NCI-H1436 (cell line): ENCODE measurements around the gene SWSAP1.
A peak's percentile ranks its signal among the peaks of the same experiment; 100 is the strongest.

Source experiments
- DNase-seq: peaks from one replicate; lab custom pipeline; 2025; lab: John Stamatoyannopoulos, UW

The SWSAP1 gene

DNA sequence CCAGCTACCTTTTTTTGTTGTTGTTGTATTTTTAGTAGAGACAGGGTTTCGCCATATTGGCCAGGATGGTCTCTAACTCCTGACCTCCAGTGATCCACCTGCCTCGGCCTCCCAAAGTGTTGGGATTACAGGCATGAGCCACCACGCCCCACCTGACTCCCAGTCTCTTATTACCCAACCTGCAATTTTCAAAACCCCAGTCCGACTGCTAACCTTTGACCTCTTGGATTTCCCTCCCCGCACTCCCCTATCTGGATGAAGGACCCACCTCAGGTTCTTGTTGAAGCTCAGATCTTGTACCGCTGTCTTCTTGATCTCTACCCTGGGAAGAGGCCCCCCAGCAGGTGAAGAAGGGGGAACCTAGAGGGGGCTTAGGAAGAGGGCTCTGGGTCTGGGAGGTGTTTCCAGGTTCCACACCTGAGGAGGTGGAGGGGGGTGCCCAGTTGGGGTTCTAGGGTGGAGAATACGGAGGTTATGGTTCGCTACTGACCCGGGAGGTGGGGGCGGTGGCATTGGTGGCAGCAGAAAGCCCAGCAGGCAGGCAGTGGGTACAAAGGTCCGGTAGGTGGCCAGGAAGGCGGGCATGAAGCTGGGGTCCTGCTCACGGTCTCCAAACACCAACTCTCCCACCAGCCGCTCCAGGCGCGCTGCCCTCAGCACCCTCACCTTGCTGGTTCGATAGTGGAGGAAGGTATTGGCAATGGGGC lies 42.0 kb downstream of the SWSAP1 start:
- no peak for DNase-seq

DNA sequence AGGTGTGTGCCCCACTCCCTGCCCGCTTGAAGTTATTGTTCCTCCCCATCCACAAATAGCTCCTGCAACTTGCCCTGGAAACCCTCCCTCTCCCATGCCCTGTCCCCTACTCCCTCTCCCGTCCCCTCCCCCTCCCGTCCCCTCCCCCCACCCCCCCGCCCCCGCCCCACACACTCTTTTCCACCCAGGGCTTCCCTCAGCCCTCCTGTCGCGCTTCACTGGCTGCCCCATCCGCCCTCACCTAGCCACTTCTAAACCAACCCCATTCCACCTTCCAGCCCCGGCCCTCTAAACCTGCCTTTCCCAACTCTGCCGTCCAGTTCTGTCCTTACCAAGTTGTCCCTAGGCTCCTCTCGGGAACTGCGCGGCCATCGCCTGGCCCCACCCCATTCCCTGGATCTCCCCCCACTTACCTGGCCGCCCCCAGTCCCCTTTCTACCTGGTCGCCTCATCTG lies 43.7 kb downstream of the SWSAP1 start:
- DNase-seq = no peak

DNA sequence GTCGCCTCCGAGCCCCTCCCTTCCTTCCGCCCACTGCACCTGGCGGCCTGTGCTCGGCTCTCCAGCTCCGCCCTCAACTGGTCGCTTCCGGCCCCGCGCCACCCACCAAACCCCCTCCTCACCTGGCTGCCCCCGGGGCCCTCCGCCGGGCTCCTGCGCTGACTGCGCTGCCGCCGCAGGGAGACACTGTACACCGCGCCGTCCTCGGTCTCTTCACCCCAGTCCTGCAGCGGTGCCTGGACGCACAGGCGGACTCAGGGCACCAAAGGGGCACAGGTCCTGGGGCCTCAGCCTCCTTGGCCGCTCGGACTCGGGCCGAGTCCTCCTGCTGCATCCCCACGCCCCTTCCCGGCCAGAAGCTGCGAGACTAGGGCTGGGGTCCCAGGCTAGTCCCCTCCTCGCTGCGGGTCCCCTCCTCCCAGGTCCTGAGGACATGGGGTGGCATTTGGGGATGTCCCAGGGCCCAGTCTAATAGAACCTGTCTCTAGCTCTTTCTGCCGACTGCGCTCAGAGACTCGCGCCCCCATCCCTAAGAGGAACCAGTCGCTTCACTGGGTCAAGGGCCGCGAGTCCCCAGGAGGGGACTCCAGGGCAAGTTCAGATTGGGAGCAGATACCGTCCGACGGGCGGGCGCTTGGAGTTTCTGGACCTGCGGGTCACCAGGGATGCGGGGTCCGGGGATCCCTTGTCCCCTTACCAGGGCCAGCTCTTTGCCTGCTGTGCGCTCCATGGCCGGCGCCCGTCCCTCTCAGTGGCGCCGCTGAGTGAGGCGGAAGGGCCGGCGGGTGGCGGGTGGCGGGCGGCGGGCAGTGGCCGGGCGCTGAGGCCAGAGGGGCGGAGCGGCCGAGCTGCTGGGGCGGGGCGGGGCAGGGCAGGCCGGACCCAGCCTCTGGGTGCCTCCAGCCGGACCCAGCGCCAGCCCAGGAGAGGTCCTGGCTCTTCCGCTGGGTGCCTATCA lies 44.4 kb downstream of the SWSAP1 start, which contains the start of gene RGL3:
RGL3 (minus strand) TSS at position 766 of the 958 bp plus-strand sequence; CDS start at position 730, 36 bp downstream.
- DNase-seq = peak; percentile 69

DNA sequence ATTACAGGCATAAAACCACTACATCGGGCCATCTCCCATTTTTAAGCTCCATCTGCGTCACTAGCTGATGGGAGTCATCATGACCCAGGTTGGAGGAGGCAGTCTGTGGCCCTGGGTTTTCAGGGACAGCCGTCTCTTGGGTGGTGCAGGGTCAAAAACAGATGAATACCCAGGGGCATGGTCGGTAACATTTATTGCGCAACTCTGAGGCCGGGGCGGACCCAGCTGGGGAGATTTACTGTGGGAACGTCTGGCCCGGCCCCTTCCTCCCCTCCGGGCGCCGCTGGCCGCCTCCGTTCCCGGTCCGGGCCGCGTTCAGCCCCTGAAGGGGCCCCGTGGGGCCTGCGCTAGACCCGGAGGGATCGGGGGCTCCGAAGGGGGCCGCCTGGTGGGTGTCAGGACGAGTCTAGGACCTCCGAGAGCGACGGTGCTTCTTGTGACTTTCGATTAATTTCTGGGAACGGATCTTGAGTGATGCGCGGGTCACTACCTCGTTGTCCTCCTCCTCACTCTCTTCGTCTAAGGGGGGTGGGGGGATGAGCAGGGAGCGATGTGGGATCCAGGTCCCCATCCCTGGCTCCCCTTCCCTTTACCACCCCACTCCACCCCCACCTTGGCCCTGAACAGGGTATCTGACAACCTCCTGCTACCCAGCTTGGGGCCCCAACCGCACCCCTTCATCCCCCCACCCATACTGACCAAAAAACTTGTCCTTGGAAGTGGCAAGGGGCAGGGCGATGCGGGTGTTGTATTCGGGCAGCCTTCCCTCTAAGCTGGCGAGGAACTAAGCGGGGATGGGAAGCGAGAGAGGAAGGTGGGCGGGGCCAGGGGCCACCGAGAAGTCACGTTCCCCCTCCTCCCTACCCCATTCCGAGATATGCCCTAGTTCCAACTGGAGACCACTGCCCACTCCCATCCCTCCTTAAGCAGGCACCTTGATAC lies 46.2 kb downstream of the SWSAP1 start:
- DNase-seq = no peak

DNA sequence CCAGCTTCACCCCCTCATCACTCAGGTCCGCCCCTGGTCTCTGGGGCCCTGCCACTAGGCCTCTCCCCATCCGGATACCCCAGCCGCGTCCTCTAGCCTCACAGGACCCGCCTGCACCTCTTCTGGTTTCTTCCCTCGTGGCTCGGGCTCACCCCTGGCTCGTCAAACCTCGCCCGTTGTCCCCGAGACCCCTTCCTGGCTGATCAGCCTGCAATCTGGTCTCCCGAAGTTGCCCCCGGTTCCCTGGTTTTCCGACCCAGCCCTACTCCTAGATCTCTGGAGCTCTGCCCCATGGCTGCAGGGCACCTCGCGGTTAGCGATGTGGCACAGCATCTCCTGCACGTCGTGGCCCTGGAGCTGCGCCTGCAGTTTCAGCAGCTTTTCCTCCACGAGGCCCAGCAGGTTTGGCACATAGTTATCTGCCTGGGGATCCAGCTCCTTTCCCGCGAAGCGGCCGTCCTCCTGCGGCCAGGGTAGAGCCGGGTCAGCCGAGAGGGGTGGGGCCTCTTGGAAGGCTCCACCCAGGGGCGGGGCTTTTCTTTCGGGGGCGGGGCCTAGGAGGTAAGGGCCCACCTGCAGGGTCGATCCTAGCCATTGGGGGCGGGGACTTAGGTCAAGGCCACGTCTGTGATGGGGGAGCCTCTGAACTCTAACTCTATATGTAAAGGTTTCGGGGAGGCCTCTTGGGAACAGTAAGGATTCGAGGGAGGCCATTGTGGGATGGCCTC lies 47.1 kb downstream of the SWSAP1 start:
- no peak for DNase-seq

DNA sequence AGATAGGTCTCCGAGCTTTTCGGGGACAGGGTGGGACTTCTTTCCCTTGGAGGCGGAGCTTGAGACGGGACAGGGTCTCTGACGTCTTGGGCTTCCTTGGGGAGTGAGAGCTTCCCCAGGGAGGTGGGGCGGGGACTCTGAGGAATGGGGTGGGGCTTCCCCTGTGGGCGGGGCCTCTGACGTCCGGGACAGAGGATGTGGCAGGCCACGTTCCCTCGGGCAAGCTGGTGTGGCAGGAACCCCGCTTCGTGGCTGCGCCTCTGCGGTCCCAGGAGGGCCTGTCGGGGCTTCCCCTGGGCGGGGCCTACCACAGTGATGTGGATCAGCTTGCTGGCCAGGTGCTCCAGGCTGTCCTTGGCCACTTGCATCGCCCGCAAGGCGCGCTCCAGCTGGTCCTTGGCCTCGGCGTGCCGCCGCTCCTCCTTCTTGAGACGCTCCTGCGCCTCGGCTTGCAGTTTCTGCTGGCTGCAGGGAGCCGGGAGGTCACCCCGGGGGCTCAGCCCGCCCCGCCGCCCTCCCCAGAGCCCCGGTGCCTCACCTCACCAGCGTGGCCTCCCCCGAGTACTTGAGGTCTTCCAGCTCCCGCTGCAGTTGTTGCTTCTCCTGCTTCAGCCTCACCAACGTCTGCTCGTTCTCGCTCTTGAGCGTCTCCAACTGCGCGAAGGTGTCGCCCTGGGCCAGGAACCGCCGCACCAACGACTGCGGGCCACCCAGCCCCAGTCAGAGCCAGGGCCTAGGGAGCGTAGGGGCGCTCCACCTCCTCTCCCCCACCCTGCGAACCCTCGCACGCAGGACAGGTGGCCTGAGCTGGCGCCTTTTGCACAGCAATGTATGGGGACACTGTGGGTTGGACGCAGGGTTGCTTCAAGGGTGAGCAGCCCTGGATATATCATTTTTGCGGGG lies 47.9 kb downstream of the SWSAP1 start:
- peak; percentile 38 for DNase-seq

DNA sequence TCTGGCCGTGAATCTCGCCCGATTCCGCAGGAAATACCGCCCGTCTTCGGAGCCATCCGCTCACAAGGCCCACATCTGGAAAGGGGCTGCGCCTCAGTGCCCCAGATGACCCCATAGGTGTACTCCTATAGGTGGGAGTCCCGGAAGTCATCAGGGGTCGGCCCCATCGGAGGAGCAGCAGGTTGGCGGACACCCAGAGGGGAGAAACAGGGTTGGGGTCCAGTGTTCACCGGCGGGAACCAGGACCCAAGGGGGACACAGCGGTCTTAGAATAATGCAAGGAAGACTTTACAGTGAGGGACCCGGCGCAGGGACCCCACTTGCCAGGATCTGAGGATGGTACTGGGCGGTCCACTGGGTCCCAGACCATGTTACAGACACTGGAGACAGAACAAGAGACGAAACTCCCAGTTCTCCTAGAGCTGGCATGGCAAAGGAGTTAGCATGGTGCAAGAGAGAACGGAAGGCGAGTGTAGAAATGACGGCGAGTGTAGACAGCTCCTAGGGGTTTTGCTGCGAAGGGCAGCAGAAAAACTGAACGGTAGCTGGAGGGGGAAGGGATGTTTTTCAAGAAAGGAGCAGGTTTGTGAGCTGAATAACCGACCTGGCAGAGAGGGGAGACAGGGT lies 48.8 kb downstream of the SWSAP1 start:
- DNase-seq = no peak

GRCh38 chr19:11423791-11424181 lies 49.3 kb downstream of the SWSAP1 start:
- no peak for DNase-seq
